Mesendoderm (in vitro differentiated cells): ENCODE data around the gene CASKIN2.

ENCODE experiments used
- DNase-seq: peaks from one replicate; pipeline ENCODE4 v3.0.0; 2013
- H2AK5ac ChIP-seq: 2 replicates; pipeline ENCODE4 v1.6.1; 2013; ENCODE audit warnings: low read length, inconsistent platforms
- H2BK120ac ChIP-seq: 2 replicates; pipeline ENCODE4 v1.6.1; 2013; ENCODE audit warnings: low read depth, mild to moderate bottlenecking, low read length, moderate library complexity, mixed read lengths
- H2BK15ac ChIP-seq: replicated peaks from 2 replicates; pipeline ENCODE4 v1.6.1; 2013; ENCODE audit warnings: low read depth, mild to moderate bottlenecking, moderate library complexity
- H2BK5ac ChIP-seq: 2 replicates; pipeline ENCODE4 v1.6.1; 2013; ENCODE audit warnings: low read length, inconsistent platforms
- H3K18ac ChIP-seq: 2 replicates; pipeline ENCODE4 v1.6.1; 2013; ENCODE audit warnings: mild to moderate bottlenecking, low read length, mixed read lengths
- H3K23ac ChIP-seq: one replicate; pipeline ENCODE4 v1.6.1; 2013; ENCODE audit warnings: low read length
- H3K27ac ChIP-seq: 2 replicates; pipeline ENCODE4 v1.5.1; 2013; ENCODE audit warnings: low read depth, mild to moderate bottlenecking, inconsistent platforms, low read length, moderate library complexity
- H3K27me3 ChIP-seq: 2 replicates; pipeline ENCODE4 v1.6.1; 2013; ENCODE audit warnings: low read length, control low read depth, mild to moderate bottlenecking, inconsistent platforms; ENCODE audit not compliant: insufficient read depth, poor library complexity
- H3K36me3 ChIP-seq: 2 replicates; pipeline ENCODE4 v1.6.1; 2013; ENCODE audit warnings: low read length, inconsistent platforms; ENCODE audit not compliant: control insufficient read depth, insufficient read depth
- H3K4ac ChIP-seq: one replicate; pipeline ENCODE4 v1.6.1; 2013; ENCODE audit warnings: low read depth, mild to moderate bottlenecking, low read length, moderate library complexity
- H3K4me1 ChIP-seq: 2 replicates; pipeline ENCODE4 v1.6.1; 2013; ENCODE audit warnings: low read depth, low read length, inconsistent platforms; ENCODE audit not compliant: control insufficient read depth
- H3K4me2 ChIP-seq: 2 replicates; pipeline ENCODE4 v1.6.1; 2013; ENCODE audit warnings: low read length
- H3K4me3 ChIP-seq: 2 replicates; pipeline ENCODE4 v1.5.1; 2013; ENCODE audit warnings: mild to moderate bottlenecking, low read length
- H3K56ac ChIP-seq: one replicate; pipeline ENCODE4 v1.6.1; 2013; ENCODE audit warnings: low read length
- H3K79me1 ChIP-seq: 2 replicates; pipeline ENCODE4 v1.6.1; 2013; ENCODE audit warnings: low read length, inconsistent platforms
- H3K79me2 ChIP-seq: 2 replicates; pipeline ENCODE4 v1.6.1; 2013; ENCODE audit warnings: mild to moderate bottlenecking, low read length; ENCODE audit not compliant: control insufficient read depth, insufficient read depth
- H3K9ac ChIP-seq: 2 replicates; pipeline ENCODE4 v1.6.1; 2013; ENCODE audit warnings: low read length, inconsistent platforms
- H4K5ac ChIP-seq: one replicate; pipeline ENCODE4 v1.6.1; 2013; ENCODE audit warnings: low read length
- H4K8ac ChIP-seq: one replicate; pipeline ENCODE4 v1.6.1; 2013; ENCODE audit warnings: low read depth, mild to moderate bottlenecking, control low read depth, low read length, moderate library complexity
- WGBS: extraction: QIAGEN DNeasy Blood & Tissue Kit; methylation state at CpG from one replicate; pipeline ENCODE4 v1.1.7; 2013; ENCODE audit warnings: low lambda C conversion rate, missing lambda C conversion rate; ENCODE audit not compliant: insufficient coverage; ENCODE audit errors: extremely low coverage; 5-methylcytosine and 5-hydroxymethylcytosine counted together

The CASKIN2 gene

DNA sequence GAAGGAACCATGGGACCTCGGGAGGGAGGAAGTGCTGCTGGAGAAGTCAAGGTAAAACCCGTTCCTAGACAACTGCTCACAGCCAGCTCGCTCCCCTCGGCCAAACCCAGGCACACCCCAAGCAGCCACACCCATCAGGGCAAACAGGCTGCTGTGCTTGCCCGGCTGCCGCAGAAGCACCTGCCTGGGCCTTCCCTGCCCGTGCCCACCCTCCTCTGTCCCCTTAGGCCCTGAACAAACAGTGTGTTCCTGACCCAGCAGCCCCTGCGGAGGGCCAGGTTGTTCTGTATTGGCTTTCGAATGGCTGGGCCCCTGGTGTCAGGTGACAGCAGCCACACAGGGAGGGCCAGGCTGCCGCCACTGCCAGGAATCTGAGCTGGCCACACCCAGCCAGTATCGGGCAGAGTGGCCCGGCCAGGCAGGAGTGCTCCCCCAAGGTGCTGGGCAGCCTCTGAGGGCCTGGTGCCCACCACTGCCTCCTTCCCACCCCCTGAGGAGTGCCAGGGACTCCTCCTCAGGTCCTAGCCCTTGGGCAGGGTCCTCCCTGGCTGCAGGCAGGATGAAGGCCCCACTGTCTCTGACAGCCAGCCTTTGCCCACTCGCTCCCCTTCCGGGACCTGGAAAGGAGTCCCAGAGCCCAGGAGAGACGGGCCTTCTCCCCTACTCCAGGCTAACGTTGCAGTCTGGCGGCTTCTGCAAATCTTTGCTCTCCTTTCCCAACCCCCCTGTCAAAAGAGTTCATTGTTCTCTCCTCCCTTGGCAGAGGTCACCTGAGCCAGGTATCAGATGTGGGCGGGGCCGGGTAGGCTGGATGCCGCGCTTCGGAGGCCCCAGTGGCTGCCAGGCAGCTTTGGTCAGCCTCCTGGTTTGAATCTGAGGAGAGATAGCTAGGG is 34.2 kb upstream of the CASKIN2 start:
- peaks cover 1% of the 10 kb centered on the region for H3K79me1 ChIP-seq
- H4K5ac ChIP-seq = no peak overlapping the region
- H3K27ac ChIP-seq = peak overlapping the region; percentile 13
- H4K8ac ChIP-seq = no peak overlapping the region
- WGBS = no CpG with 5 or more reads among the region's 22 CpGs
- peak overlapping the region; percentile 78 for H3K4me2 ChIP-seq
- no peak overlapping the region for H3K18ac ChIP-seq
- peak overlapping the region; percentile 24 for H3K4me3 ChIP-seq
- H3K4me1 ChIP-seq = peaks cover 7% of the 10 kb centered on the region
- peak overlapping the region; percentile 82 for H2AK5ac ChIP-seq
- no peaks in the 10 kb centered on the region for H3K27me3 ChIP-seq
- H3K56ac ChIP-seq = peak overlapping the region; percentile 91
- peak; percentile 84 for DNase-seq
- no peaks in the 10 kb centered on the region for H3K36me3 ChIP-seq
- H3K23ac ChIP-seq = no peak overlapping the region
- H2BK5ac ChIP-seq = peak overlapping the region; percentile 91
- no peaks in the 10 kb centered on the region for H3K79me2 ChIP-seq
- no peak overlapping the region for H2BK120ac ChIP-seq
- peak overlapping the region; percentile 84 for H3K9ac ChIP-seq
- no peak overlapping the region for H3K4ac ChIP-seq
- no peak overlapping the region for H2BK15ac ChIP-seq

DNA sequence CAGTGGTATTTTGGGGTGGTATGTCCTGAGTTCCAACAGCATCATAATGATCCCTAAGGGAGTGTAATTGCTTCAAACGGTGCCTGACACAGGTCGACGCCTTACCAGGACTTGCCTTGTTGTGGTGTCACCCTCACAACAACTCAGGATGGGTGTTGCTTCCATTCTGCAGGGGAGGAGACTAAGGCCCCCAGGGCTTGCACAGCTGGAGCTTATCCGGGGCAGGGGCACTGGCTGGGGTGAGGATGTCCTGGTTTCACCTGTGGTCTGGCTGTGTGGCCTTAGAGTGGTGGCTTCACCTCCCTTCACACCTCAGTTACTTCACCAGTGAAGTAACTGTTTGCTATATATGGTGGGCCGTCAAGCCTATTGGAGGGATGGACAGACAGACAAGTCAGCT is 33.5 kb upstream of the CASKIN2 start:
- no peak overlapping the region for H4K8ac ChIP-seq
- no peaks in the 10 kb centered on the region for H3K36me3 ChIP-seq
- no peak overlapping the region for H3K56ac ChIP-seq
- H2BK15ac ChIP-seq = no peak overlapping the region
- no peak overlapping the region for H3K4ac ChIP-seq
- DNase-seq = no peak
- H2BK5ac ChIP-seq = no peak overlapping the region
- no CpG with 5 or more reads among the region's 5 CpGs for WGBS
- no peak overlapping the region for H3K4me3 ChIP-seq
- peak overlapping the region; percentile 82 for H2AK5ac ChIP-seq
- no peaks in the 10 kb centered on the region for H3K79me2 ChIP-seq
- no peak overlapping the region for H3K4me2 ChIP-seq
- peak overlapping the region; percentile 51 for H3K9ac ChIP-seq
- H2BK120ac ChIP-seq = no peak overlapping the region
- H3K18ac ChIP-seq = no peak overlapping the region
- H3K27me3 ChIP-seq = no peaks in the 10 kb centered on the region
- H3K79me1 ChIP-seq = peaks cover 1% of the 10 kb centered on the region
- no peak overlapping the region for H4K5ac ChIP-seq
- no peak overlapping the region for H3K23ac ChIP-seq
- peaks cover 7% of the 10 kb centered on the region for H3K4me1 ChIP-seq
- no peak overlapping the region for H3K27ac ChIP-seq

DNA sequence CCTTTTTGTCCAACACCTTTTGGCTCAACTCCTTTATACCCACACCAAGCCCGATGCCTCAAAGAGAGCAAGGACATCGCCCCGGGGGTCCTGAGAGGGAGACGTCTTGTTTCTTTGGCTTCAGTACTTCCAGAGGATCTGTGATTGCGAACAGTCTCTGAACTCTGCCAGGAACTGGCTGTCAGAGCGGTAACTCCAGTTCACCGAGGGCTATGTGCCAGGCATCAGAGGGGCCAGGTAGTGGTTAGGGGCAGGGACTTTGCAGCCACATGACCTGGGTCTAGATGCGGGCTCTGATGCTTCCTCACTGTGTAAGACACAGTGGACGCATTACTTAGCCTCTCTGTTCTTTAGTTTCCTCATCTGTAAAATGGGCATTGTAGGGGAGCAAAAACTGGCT is 31.8 kb upstream of the CASKIN2 start:
- no peak overlapping the region for H4K5ac ChIP-seq
- no peak overlapping the region for H2BK120ac ChIP-seq
- no CpG with 5 or more reads among the region's 9 CpGs for WGBS
- H3K9ac ChIP-seq = no peak overlapping the region
- no peak overlapping the region for H3K4me2 ChIP-seq
- peaks cover 5% of the 10 kb centered on the region for H3K4me1 ChIP-seq
- H3K4me3 ChIP-seq = no peak overlapping the region
- no peak overlapping the region for H4K8ac ChIP-seq
- H3K23ac ChIP-seq = no peak overlapping the region
- no peak overlapping the region for H2BK15ac ChIP-seq
- H3K36me3 ChIP-seq = no peaks in the 10 kb centered on the region
- no peak overlapping the region for H3K4ac ChIP-seq
- no peak overlapping the region for H2BK5ac ChIP-seq
- no peak for DNase-seq
- no peak overlapping the region for H3K18ac ChIP-seq
- no peak overlapping the region for H3K56ac ChIP-seq
- H3K27ac ChIP-seq = no peak overlapping the region
- no peak overlapping the region for H2AK5ac ChIP-seq
- H3K27me3 ChIP-seq = no peaks in the 10 kb centered on the region
- peaks cover 1% of the 10 kb centered on the region for H3K79me1 ChIP-seq
- no peaks in the 10 kb centered on the region for H3K79me2 ChIP-seq

DNA sequence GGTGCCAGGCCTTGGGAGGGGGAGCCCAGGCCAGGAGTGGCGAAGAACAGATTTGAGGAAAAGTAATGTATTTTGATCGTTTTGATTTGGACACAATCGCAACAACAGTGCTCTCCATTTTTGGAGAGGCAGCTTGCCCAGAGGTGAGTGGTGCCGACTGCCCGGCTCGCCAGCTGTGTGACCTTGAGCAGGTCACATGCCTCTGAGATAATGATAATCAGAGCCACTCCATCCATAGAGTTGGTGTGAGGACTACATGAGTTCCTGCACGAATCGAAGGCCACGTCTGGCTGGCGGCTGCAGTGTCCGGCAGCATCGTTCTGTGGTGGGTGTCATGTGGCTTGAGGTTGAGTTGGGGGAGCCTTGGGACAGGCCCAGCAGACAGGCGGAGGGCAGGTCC is 30.8 kb upstream of the CASKIN2 start:
- no peak overlapping the region for H2BK120ac ChIP-seq
- no peak overlapping the region for H4K8ac ChIP-seq
- H3K27ac ChIP-seq = no peak overlapping the region
- H2BK15ac ChIP-seq = no peak overlapping the region
- no peaks in the 10 kb centered on the region for H3K36me3 ChIP-seq
- no CpG with 5 or more reads among the region's 13 CpGs for WGBS
- H3K4me1 ChIP-seq = peaks cover 5% of the 10 kb centered on the region
- no peak overlapping the region for H3K56ac ChIP-seq
- H2AK5ac ChIP-seq = no peak overlapping the region
- no peak for DNase-seq
- H3K79me2 ChIP-seq = no peaks in the 10 kb centered on the region
- H3K4me2 ChIP-seq = no peak overlapping the region
- H3K23ac ChIP-seq = no peak overlapping the region
- no peaks in the 10 kb centered on the region for H3K27me3 ChIP-seq
- no peak overlapping the region for H3K4ac ChIP-seq
- H2BK5ac ChIP-seq = no peak overlapping the region
- no peak overlapping the region for H3K9ac ChIP-seq
- H3K79me1 ChIP-seq = peaks cover 1% of the 10 kb centered on the region
- no peak overlapping the region for H3K18ac ChIP-seq
- no peak overlapping the region for H3K4me3 ChIP-seq
- H4K5ac ChIP-seq = no peak overlapping the region

DNA sequence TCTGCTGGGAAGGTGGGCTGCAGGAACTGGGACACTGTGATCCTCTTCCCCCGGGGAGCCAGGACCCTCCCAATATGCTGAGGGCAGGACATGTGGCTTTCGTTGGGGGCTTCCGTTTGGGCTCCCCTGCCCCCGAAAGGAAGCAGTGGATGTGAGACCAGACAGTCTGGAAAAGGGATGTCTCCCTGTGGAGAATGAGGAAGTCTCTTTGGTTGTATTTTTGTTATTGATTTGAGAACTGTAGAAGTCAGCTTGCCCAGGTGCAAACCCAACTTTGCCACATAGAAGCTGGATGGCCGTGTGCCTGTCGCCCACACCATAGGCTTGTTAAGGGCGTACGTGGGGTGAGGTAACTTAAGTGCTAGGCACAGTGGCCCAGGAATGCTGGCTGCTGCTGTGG is 28.9 kb upstream of the CASKIN2 start:
- no CpG with 5 or more reads among the region's 8 CpGs for WGBS

More for the DNA sequence above, 28.9 kb upstream of the CASKIN2 start:
- H3K4me2 ChIP-seq = no peak overlapping the region
- peaks cover 3% of the 10 kb centered on the region for H3K4me1 ChIP-seq
- H3K23ac ChIP-seq = no peak overlapping the region
- no peak overlapping the region for H3K9ac ChIP-seq
- H3K36me3 ChIP-seq = no peaks in the 10 kb centered on the region
- no peak overlapping the region for H2AK5ac ChIP-seq
- no peaks in the 10 kb centered on the region for H3K79me2 ChIP-seq
- H4K8ac ChIP-seq = no peak overlapping the region
- no peak overlapping the region for H2BK120ac ChIP-seq
- DNase-seq = no peak
- H3K4ac ChIP-seq = no peak overlapping the region
- H3K56ac ChIP-seq = no peak overlapping the region
- no peaks in the 10 kb centered on the region for H3K27me3 ChIP-seq
- peaks cover 1% of the 10 kb centered on the region for H3K79me1 ChIP-seq
- H3K27ac ChIP-seq = no peak overlapping the region
- no peak overlapping the region for H4K5ac ChIP-seq
- H3K18ac ChIP-seq = no peak overlapping the region
- no peak overlapping the region for H2BK15ac ChIP-seq
- H2BK5ac ChIP-seq = no peak overlapping the region
- no peak overlapping the region for H3K4me3 ChIP-seq
